Trophoblast cell (in vitro differentiated cells and primary cell): Measurements from ENCODE around the gene SRSF2.
A peak's percentile ranks its signal among the peaks of the same experiment; 100 is the strongest.
"Not testable (repeated sequence)": the region's sequence is repeated elsewhere in the genome, so short reads cannot be mapped to it uniquely, and the experiment has no call there.

ENCODE experiments used
- DNase-seq, 2 donors: peaks; one replicate each; pipeline ENCODE4 v3.0.0-alpha.2; 2016
- H2AFZ ChIP-seq: 2 replicates; pipeline ENCODE4 v1.6.1; 2013; ENCODE audit warnings: low read length, moderate library complexity, mild to moderate bottlenecking; ENCODE audit not compliant: insufficient read depth, poor library complexity
- H2AK5ac ChIP-seq: 2 replicates; pipeline ENCODE4 v1.6.1; 2013; ENCODE audit warnings: mild to moderate bottlenecking, low read length
- H2BK120ac ChIP-seq: 2 replicates; pipeline ENCODE4 v1.6.1; 2013; ENCODE audit warnings: low read length, mild to moderate bottlenecking, moderate library complexity; ENCODE audit not compliant: insufficient read depth, poor library complexity
- H2BK12ac ChIP-seq: 2 replicates; pipeline ENCODE4 v1.6.1; 2013; ENCODE audit warnings: mild to moderate bottlenecking, low read length, moderate library complexity
- H2BK5ac ChIP-seq: 2 replicates; pipeline ENCODE4 v1.6.1; 2013; ENCODE audit warnings: low read length, low read depth, moderate library complexity, mild to moderate bottlenecking; ENCODE audit not compliant: poor library complexity
- H3K14ac ChIP-seq: 2 replicates; pipeline ENCODE4 v1.6.1; 2013; ENCODE audit warnings: mild to moderate bottlenecking, low read length
- H3K18ac ChIP-seq: 2 replicates; pipeline ENCODE4 v1.6.1; 2013; ENCODE audit warnings: mild to moderate bottlenecking, low read length
- H3K23ac ChIP-seq: 2 replicates; pipeline ENCODE4 v1.6.1; 2013; ENCODE audit warnings: low read length
- H3K27ac ChIP-seq: 2 replicates; pipeline ENCODE4 v1.5.1; 2013; ENCODE audit warnings: low read depth, mild to moderate bottlenecking, inconsistent platforms, low read length, moderate library complexity
- H3K27me3 ChIP-seq: 2 replicates; pipeline ENCODE4 v1.6.1; 2013; ENCODE audit warnings: inconsistent platforms, mild to moderate bottlenecking, low read length, moderate library complexity; ENCODE audit not compliant: insufficient read depth
- H3K36me3 ChIP-seq, 2 experiments: 1 replicate in 1 of 2; 2 replicates in 1 of 2; pipeline ENCODE4 v1.6.1; 2013; ENCODE audit warnings: low read length in 2 of 2, mild to moderate bottlenecking in 2 of 2, moderate library complexity in 1 of 2; ENCODE audit not compliant: insufficient read depth in 2 of 2, control insufficient read depth in 1 of 2
- H3K4ac ChIP-seq: 2 replicates; pipeline ENCODE4 v1.6.1; 2013; ENCODE audit warnings: low read depth, mild to moderate bottlenecking, low read length, moderate library complexity
- H3K4me1 ChIP-seq, 2 experiments: 1 replicate in 1 of 2; 2 replicates in 1 of 2; pipeline ENCODE4 v1.6.1; 2013; ENCODE audit warnings: low read length in 2 of 2, mild to moderate bottlenecking in 2 of 2, moderate library complexity in 1 of 2; ENCODE audit not compliant: insufficient read depth in 2 of 2, control insufficient read depth in 1 of 2
- H3K4me2 ChIP-seq: 2 replicates; pipeline ENCODE4 v1.6.1; 2013; ENCODE audit warnings: inconsistent platforms, mild to moderate bottlenecking, low read length, moderate library complexity
- H3K4me3 ChIP-seq: 2 replicates; pipeline ENCODE4 v1.5.1; 2013; ENCODE audit warnings: mild to moderate bottlenecking, low read depth, low read length, inconsistent platforms
- H3K79me1 ChIP-seq: one replicate; pipeline ENCODE4 v1.6.1; 2013; ENCODE audit warnings: low read length
- H3K79me2 ChIP-seq: 2 replicates; pipeline ENCODE4 v1.6.1; 2013; ENCODE audit warnings: low read length, mild to moderate bottlenecking; ENCODE audit not compliant: control insufficient read depth, insufficient read depth, poor library complexity
- H3K9ac ChIP-seq: 2 replicates; pipeline ENCODE4 v1.6.1; 2013; ENCODE audit warnings: mild to moderate bottlenecking, low read length
- H3K9me3 ChIP-seq: 2 replicates; pipeline ENCODE4 v1.6.1; 2013; ENCODE audit warnings: low read depth, mild to moderate bottlenecking, control low read depth, inconsistent platforms, low read length; ENCODE audit not compliant: insufficient read depth
- H4K12ac ChIP-seq: 2 replicates; pipeline ENCODE4 v1.6.1; 2013; ENCODE audit warnings: low read depth, mild to moderate bottlenecking, low read length, moderate library complexity
- H4K8ac ChIP-seq: 2 replicates; pipeline ENCODE4 v1.6.1; 2013; ENCODE audit warnings: low read depth, mild to moderate bottlenecking, low read length, moderate library complexity
- H4K91ac ChIP-seq: one replicate; pipeline ENCODE4 v1.6.1; 2013; ENCODE audit warnings: low read depth, mild to moderate bottlenecking, low read length, moderate library complexity
- WGBS: extraction: QIAGEN DNeasy Blood & Tissue Kit; methylation state at CpG from one replicate; pipeline ENCODE4 v1.1.7; 2013; ENCODE audit warnings: missing lambda C conversion rate; ENCODE audit not compliant: insufficient read length, insufficient coverage; ENCODE audit errors: extremely low coverage; 5-methylcytosine and 5-hydroxymethylcytosine counted together

The SRSF2 gene

DNA sequence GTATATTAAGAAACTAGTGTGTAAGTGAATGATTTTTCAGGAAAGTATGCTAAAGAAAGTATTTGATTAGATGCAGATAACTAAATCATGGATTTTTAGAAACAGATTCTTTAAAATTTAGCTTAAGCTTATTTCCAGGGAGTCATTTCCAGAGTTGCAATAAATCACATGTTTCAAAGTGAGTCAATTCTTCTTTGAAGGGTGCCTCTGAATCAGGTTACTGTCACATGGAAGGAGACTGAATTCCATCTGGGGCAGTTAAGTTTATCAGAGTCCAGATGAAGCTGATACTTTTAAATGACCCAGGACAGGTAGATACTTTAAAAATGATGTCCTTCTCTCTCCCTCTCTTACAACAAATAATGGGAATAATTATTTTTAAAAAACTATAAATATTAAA lies 5.8 kb upstream of the SRSF2 start:
- peaks cover 3% of the 10 kb centered on the region for H3K79me2 ChIP-seq
- H3K27me3 ChIP-seq: no peaks in the 10 kb centered on the region
- no peak overlapping the region for H3K23ac ChIP-seq
- H3K14ac ChIP-seq: no peak overlapping the region
- no peak overlapping the region for H3K9ac ChIP-seq
- H2AK5ac ChIP-seq: no peak overlapping the region
- H2BK5ac ChIP-seq: no peak overlapping the region
- H3K79me1 ChIP-seq: peaks cover 2% of the 10 kb centered on the region
- H4K91ac ChIP-seq: no peak overlapping the region
- peak in 1 of 2 donors; percentile 55 for DNase-seq
- H4K8ac ChIP-seq: no peak overlapping the region
- no peak overlapping the region for H4K12ac ChIP-seq
- H3K4me1 ChIP-seq: no peaks in the 10 kb centered on the region
- no peak overlapping the region for H3K4me3 ChIP-seq
- peaks cover 7 to 18% of the 10 kb centered on the region in 2 experiments for H3K36me3 ChIP-seq
- no peak overlapping the region for H2AFZ ChIP-seq
- no peak overlapping the region for H2BK12ac ChIP-seq
- no peaks in the 10 kb centered on the region for H3K9me3 ChIP-seq
- no peak overlapping the region for H3K18ac ChIP-seq
- no peak overlapping the region for H3K4ac ChIP-seq
- H3K27ac ChIP-seq: no peak overlapping the region
- H2BK120ac ChIP-seq: no peak overlapping the region
- H3K4me2 ChIP-seq: no peak overlapping the region

DNA sequence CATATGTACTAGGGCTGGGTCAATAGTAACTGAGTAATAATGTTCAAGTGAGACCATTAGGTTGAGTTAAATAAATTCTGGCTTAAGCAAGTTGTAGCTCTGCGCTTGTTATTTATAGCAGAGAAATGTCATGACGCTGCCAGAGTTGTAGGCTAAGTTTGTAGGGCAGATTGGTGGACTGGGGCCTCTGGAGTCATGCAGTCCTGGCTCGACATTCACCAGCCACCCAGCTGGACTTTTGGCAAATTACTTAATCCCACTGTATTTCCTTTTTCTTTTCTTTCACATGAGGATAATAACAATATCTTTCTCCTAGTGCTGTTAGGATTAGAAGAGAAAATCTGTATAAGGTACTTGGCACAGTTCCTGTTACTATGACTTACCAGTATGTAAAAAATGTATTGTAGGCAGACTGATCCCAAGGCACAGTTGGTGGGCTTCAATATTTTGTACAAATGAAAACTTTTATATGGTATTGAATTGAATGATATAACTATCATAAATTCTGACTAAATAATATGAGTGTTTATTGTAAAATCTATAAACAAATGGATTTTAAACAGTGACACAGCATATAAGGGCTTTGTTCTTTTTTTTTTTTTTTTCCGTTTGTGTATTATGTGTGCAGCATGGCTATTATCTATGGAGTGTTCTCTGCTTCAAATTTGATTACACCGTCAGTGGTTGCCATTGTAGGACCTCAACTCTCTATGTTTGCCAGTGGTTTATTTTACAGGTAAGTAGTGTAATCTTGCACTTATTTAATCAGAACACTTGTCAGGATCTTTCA lies 3.4 kb upstream of the SRSF2 start:
- Histone ChIP-seq H4K91ac (no peak overlapping the region), H2BK5ac (no peak overlapping the region), H3K36me3 (peaks cover 8 to 16% of the 10 kb centered on the region in 2 experiments), H3K9me3 (no peaks in the 10 kb centered on the region), H2BK120ac (no peak overlapping the region), H3K18ac (no peak overlapping the region), H2AK5ac (no peak overlapping the region), H3K79me1 (peaks cover 17% of the 10 kb centered on the region), H3K79me2 (peaks cover 18% of the 10 kb centered on the region), H3K4ac (no peak overlapping the region), H4K8ac (no peak overlapping the region), H3K23ac (no peak overlapping the region), H3K4me2 (no peak overlapping the region), H2AFZ (no peak overlapping the region), H2BK12ac (no peak overlapping the region), H3K14ac (no peak overlapping the region), H3K27me3 (no peaks in the 10 kb centered on the region), H3K4me1 (no peaks in the 10 kb centered on the region), H4K12ac (no peak overlapping the region), H3K27ac (no peak overlapping the region), H3K9ac (no peak overlapping the region), H3K4me3 (no peak overlapping the region)
- no peak for DNase-seq
- no CpG with 5 or more reads among the region's 5 CpGs for WGBS

DNA sequence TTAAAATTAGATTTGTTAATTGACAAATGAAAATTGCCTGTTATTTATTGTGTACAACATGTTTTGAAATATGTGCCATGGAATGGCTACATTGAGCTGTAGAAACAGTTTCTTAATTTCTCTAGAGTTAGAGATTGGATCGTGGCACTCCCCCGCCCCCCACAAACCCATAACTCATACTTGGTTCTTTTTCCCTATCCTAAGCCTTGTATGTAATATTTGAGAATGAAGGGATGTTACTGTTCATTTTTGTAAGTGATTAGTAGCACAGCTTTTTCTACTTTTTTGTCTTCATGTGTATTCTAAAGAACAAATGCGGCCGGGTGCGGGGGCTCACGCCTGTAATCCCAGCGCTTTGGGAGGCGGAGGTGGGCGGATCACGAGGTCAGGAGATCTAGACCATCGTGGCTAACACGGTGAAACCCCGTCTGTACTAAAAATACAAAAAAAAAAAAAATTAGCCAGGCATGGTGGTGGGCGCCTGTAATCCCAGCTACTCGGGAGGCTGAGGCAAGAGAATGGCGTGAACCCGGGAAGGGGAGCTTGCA lies 2.5 kb upstream of the SRSF2 start:
- not testable (repeated sequence) for DNase-seq, H3K9me3 ChIP-seq, H2BK12ac ChIP-seq, H3K4me2 ChIP-seq, H4K8ac ChIP-seq, H4K91ac ChIP-seq, H3K27ac ChIP-seq, H3K9ac ChIP-seq, H4K12ac ChIP-seq, H3K18ac ChIP-seq, H2BK5ac ChIP-seq, H3K23ac ChIP-seq, H3K4me3 ChIP-seq, H3K27me3 ChIP-seq, H3K4me1 ChIP-seq, H2AK5ac ChIP-seq, H2AFZ ChIP-seq, H2BK120ac ChIP-seq, H3K14ac ChIP-seq
- Histone ChIP-seq H3K79me2 (peaks cover 18% of the 10 kb centered on the region), H3K36me3 (peaks cover 7 to 13% of the 10 kb centered on the region in 2 experiments), H3K4ac (peak overlapping the region; percentile 60), H3K79me1 (peaks cover 17% of the 10 kb centered on the region)
- no CpG with 5 or more reads among the region's 17 CpGs for WGBS

DNA sequence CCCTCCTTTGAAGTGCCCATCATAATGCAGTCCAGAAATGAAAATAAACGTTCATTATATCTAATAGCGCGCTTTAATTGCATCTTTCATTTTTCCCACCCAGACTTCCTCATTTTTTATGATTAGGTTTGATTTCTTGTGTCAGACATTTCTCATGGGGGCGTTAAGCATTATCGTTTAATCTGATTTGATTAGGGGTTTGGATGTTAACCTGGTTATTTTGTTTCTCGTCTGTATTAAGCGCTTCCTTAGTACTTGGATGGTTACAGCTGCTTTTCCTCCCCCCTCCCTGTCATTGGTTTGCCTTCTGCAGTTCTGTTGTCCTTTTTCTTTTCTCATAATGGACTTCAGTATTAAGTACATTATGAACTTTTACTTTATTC lies 1.3 kb upstream of the SRSF2 start:
- H3K4ac ChIP-seq: no peak overlapping the region
- H2BK5ac ChIP-seq: peak overlapping the region; percentile 55
- H4K91ac ChIP-seq: no peak overlapping the region
- H2AFZ ChIP-seq: no peak overlapping the region
- peak overlapping the region; percentile 92 for H3K4me2 ChIP-seq
- H3K4me1 ChIP-seq: peaks cover 0 to 2% of the 10 kb centered on the region in 2 experiments
- H3K79me2 ChIP-seq: peaks cover 18% of the 10 kb centered on the region
- no CpG with 5 or more reads among the region's 7 CpGs for WGBS
- no peak for DNase-seq
- H4K8ac ChIP-seq: no peak overlapping the region
- peak overlapping the region; percentile 99 for H3K27ac ChIP-seq
- no peaks in the 10 kb centered on the region for H3K27me3 ChIP-seq
- no peak overlapping the region for H3K18ac ChIP-seq
- no peak overlapping the region for H3K4me3 ChIP-seq
- H3K9ac ChIP-seq: peak overlapping the region; percentile 82
- peaks cover 17% of the 10 kb centered on the region for H3K79me1 ChIP-seq
- no peak overlapping the region for H4K12ac ChIP-seq
- no peaks in the 10 kb centered on the region for H3K9me3 ChIP-seq
- H3K23ac ChIP-seq: no peak overlapping the region
- H2BK12ac ChIP-seq: no peak overlapping the region
- H2BK120ac ChIP-seq: no peak overlapping the region
- no peak overlapping the region for H3K14ac ChIP-seq
- H2AK5ac ChIP-seq: no peak overlapping the region
- H3K36me3 ChIP-seq: peaks cover 8 to 16% of the 10 kb centered on the region in 2 experiments
